Measurements from ENCODE around the gene CATSPER4. TPM values are rescaled to one million over a fixed set of nuclear protein-coding genes. Genes with fewer than 3 reads are reported as not detected.

Gene CATSPER4
- polyA plus RNA-seq, 1 donor from 2014 or later, result not detected

- Histone ChIP-seq H3K27ac (ENCODE audit: low read length) (no peak overlapping the region), H3K4me2 (ENCODE audit: low read length) (no peak overlapping the region), H3F3A (ENCODE audit: insufficient read depth, low read length, poor library complexity, severe bottlenecking) (no peaks in the 10 kb centered on the region), H3K9me3 (ENCODE audit: low read length) (no peaks in the 10 kb centered on the region), H4K20me1 (ENCODE audit: insufficient read depth) (no peaks in the 10 kb centered on the region), H3K27me3 (ENCODE audit: insufficient read depth, low read depth, low read length) (no peaks in the 10 kb centered on the region), H3K9me2 (ENCODE audit: insufficient read depth, low read length) (no peaks in the 10 kb centered on the region), H2AFZ (ENCODE audit: low read depth, low read length) (no peak overlapping the region), H3K36me3 (ENCODE audit: insufficient read depth, low read length) (no peaks in the 10 kb centered on the region), H3K79me2 (replicated peaks; ENCODE audit: insufficient read depth, low read length) (no peaks in the 10 kb centered on the region), H3K4me3 (ENCODE audit: low read length) (no peak overlapping the region), H3K9ac (ENCODE audit: low read length) (no peak overlapping the region)
- TF ChIP-seq EP300 (conservative IDR thresholded peaks at IDR 0.05; ENCODE audit: poor library complexity, severe bottlenecking), result no peak
- no peak for TF ChIP-seq EZH2 (IDR thresholded peaks at IDR 0.05; ENCODE audit: borderline replicate concordance, insufficient read depth, low read length, poor library complexity, severe bottlenecking)
- TF ChIP-seq POLR2AphosphoS5 (IDR thresholded peaks at IDR 0.05), result no peak
- no peak for TF ChIP-seq MXI1 (conservative IDR thresholded peaks at IDR 0.05; ENCODE audit: poor library complexity, severe bottlenecking)
- TF ChIP-seq, protein P1, sequence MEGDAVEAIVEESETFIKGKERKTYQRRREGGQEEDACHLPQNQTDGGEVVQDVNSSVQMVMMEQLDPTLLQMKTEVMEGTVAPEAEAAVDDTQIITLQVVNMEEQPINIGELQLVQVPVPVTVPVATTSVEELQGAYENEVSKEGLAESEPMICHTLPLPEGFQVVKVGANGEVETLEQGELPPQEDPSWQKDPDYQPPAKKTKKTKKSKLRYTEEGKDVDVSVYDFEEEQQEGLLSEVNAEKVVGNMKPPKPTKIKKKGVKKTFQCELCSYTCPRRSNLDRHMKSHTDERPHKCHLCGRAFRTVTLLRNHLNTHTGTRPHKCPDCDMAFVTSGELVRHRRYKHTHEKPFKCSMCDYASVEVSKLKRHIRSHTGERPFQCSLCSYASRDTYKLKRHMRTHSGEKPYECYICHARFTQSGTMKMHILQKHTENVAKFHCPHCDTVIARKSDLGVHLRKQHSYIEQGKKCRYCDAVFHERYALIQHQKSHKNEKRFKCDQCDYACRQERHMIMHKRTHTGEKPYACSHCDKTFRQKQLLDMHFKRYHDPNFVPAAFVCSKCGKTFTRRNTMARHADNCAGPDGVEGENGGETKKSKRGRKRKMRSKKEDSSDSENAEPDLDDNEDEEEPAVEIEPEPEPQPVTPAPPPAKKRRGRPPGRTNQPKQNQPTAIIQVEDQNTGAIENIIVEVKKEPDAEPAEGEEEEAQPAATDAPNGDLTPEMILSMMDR (IDR thresholded peaks at IDR 0.05; ENCODE audit: poor library complexity, severe bottlenecking), result no peak
- TF ChIP-seq RAD21 (conservative IDR thresholded peaks at IDR 0.05), result no peak
- no peak for TF ChIP-seq TAF1 (IDR thresholded peaks at IDR 0.05; ENCODE audit: low read depth)
- TF ChIP-seq REST (IDR thresholded peaks at IDR 0.05; ENCODE audit: borderline replicate concordance), result no peak
- TF ChIP-seq SMC3 (conservative IDR thresholded peaks at IDR 0.05; ENCODE audit: poor library complexity), result no peak
These were observed 589 bp upstream of the CATSPER4 start for GRCh38 chr1:26189751-26190275.

DNA sequence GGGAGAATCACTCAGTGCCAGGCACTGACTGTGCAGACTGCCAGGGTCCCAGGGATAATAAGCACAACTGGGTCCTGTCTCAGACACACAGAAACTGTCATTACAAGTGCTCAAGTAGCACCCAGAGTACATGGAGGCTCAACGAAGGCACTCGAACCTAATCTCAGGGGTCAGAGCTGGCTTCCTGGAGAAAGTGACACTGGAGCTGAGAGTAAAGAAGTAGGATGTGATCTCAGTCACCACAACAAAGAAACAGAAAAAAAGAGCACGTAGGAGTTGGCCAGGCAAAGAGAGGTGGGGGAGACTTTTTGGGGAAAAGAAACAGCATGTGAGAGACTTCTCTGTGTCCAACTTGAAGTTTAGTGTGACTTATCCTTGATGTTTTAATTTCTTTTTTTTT is 1.3 kb downstream of the CATSPER4 start:
- Histone ChIP-seq H3K4me2 (ENCODE audit: low read length) (no peak overlapping the region), H3K9me2 (ENCODE audit: insufficient read depth, low read length) (no peaks in the 10 kb centered on the region), H2AFZ (ENCODE audit: low read depth, low read length) (no peak overlapping the region), H3F3A (ENCODE audit: insufficient read depth, low read length, poor library complexity, severe bottlenecking) (no peaks in the 10 kb centered on the region), H3K36me3 (ENCODE audit: insufficient read depth, low read length) (no peaks in the 10 kb centered on the region), H3K27ac (ENCODE audit: low read length) (no peak overlapping the region), H3K79me2 (replicated peaks; ENCODE audit: insufficient read depth, low read length) (no peaks in the 10 kb centered on the region), H3K9me3 (ENCODE audit: low read length) (no peaks in the 10 kb centered on the region), H3K9ac (ENCODE audit: low read length) (no peak overlapping the region), H4K20me1 (ENCODE audit: insufficient read depth) (no peaks in the 10 kb centered on the region), H3K4me3 (ENCODE audit: low read length) (no peak overlapping the region), H3K27me3 (ENCODE audit: insufficient read depth, low read depth, low read length) (no peaks in the 10 kb centered on the region)
- no peak for TF ChIP-seq REST (IDR thresholded peaks at IDR 0.05; ENCODE audit: borderline replicate concordance)
- TF ChIP-seq, protein P1 (IDR thresholded peaks at IDR 0.05; ENCODE audit: poor library complexity, severe bottlenecking), result no peak
- no peak for TF ChIP-seq EZH2 (IDR thresholded peaks at IDR 0.05; ENCODE audit: borderline replicate concordance, insufficient read depth, low read length, poor library complexity, severe bottlenecking)
- TF ChIP-seq SMC3 (conservative IDR thresholded peaks at IDR 0.05; ENCODE audit: poor library complexity), result no peak
- no peak for TF ChIP-seq MXI1 (conservative IDR thresholded peaks at IDR 0.05; ENCODE audit: poor library complexity, severe bottlenecking)
- no peak for TF ChIP-seq POLR2AphosphoS5 (IDR thresholded peaks at IDR 0.05)
- no peak for TF ChIP-seq RAD21 (conservative IDR thresholded peaks at IDR 0.05)
- TF ChIP-seq TAF1 (IDR thresholded peaks at IDR 0.05; ENCODE audit: low read depth), result no peak
- no peak for TF ChIP-seq EP300 (conservative IDR thresholded peaks at IDR 0.05; ENCODE audit: poor library complexity, severe bottlenecking)

Measured in neural cell (in vitro differentiated cells).